ENCODE data around the gene VPS26B.

The VPS26B gene

GRCh38 chr11:134257101-134257500, 32.6 kb downstream of the VPS26B start:
- no peak for DNase-seq (ENCODE audit: low read depth in 2 of 2)

- DNase-seq (ENCODE audit: low read depth in 2 of 2): no peak
Measured at GRCh38 chr11:134258577-134258976, 34.1 kb downstream of the VPS26B start.

GRCh38 chr11:134260503-134260902, 36.0 kb downstream of the VPS26B start:
- DNase-seq (ENCODE audit: low read depth in 2 of 2): no peak

GRCh38 chr11:134260983-134261382, 36.5 kb downstream of the VPS26B start:
- no peak for DNase-seq (ENCODE audit: low read depth in 2 of 2)

GRCh38 chr11:134261626-134262488, 37.4 kb downstream of the VPS26B start:
- DNase-seq (ENCODE audit: low read depth in 2 of 2): no peak

GRCh38 chr11:134264966-134265764, 40.7 kb downstream of the VPS26B start:
- no peak for DNase-seq (ENCODE audit: low read depth in 2 of 2)

- DNase-seq (ENCODE audit: low read depth in 2 of 2): no peak
Measured at GRCh38 chr11:134266440-134266839, 42.0 kb downstream of the VPS26B start.

GRCh38 chr11:134266841-134267251, 42.4 kb downstream of the VPS26B start:
- no peak for DNase-seq (ENCODE audit: low read depth in 2 of 2)

- no peak for DNase-seq (ENCODE audit: low read depth in 2 of 2)
Measured at GRCh38 chr11:134267461-134267860, 43.0 kb downstream of the VPS26B start.

GRCh38 chr11:134267966-134268365, 43.5 kb downstream of the VPS26B start:
- DNase-seq (ENCODE audit: low read depth in 2 of 2): no peak

GRCh38 chr11:134270250-134270714, 45.8 kb downstream of the VPS26B start:
- DNase-seq (ENCODE audit: low read depth in 2 of 2): no peak

GRCh38 chr11:134271978-134272377, 47.5 kb downstream of the VPS26B start:
- no peak for DNase-seq (ENCODE audit: low read depth in 2 of 2)

GRCh38 chr11:134272381-134273316, 48.2 kb downstream of the VPS26B start:
- DNase-seq (ENCODE audit: low read depth in 2 of 2): no peak

- no peak for DNase-seq (ENCODE audit: low read depth in 2 of 2)
Measured at GRCh38 chr11:134273317-134273712, 48.8 kb downstream of the VPS26B start.

GRCh38 chr11:134275188-134275533, 50.7 kb downstream of the VPS26B start:
- DNase-seq (ENCODE audit: low read depth in 2 of 2): no peak

GRCh38 chr11:134275534-134276395, 51.3 kb downstream of the VPS26B start, which contains the start of gene GLB1L3:
TSS of gene GLB1L3 (plus strand) at chr11:134276379. CDS start at chr11:134276741, 362 bp downstream.
- DNase-seq (ENCODE audit: low read depth in 2 of 2): peak; percentile 70 to 76

- no peak for DNase-seq (ENCODE audit: low read depth in 2 of 2)
Measured at GRCh38 chr11:134276396-134277182, 52.1 kb downstream of the VPS26B start.

- no peak for DNase-seq (ENCODE audit: low read depth in 2 of 2)
Measured at GRCh38 chr11:134277183-134278001, 52.9 kb downstream of the VPS26B start.

- no peak for DNase-seq (ENCODE audit: low read depth in 2 of 2)
Measured at GRCh38 chr11:134278356-134278755, 53.9 kb downstream of the VPS26B start.
